GM19324 (cell line): ENCODE results near the gene RHOH.
"Not testable (repeated sequence)": the region's sequence is repeated elsewhere in the genome, so short reads cannot be mapped to it uniquely, and the experiment has no call there.

ENCODE experiments used
- ATAC-seq: cut with Tn5 transposase; IDR thresholded peaks from one replicate; pipeline ENCODE4 v1.9.1; 2021; ENCODE audit warnings: mild to moderate bottlenecking, moderate library complexity; ENCODE audit not compliant: unreplicated experiment, low FRiP score

Gene RHOH

DNA sequence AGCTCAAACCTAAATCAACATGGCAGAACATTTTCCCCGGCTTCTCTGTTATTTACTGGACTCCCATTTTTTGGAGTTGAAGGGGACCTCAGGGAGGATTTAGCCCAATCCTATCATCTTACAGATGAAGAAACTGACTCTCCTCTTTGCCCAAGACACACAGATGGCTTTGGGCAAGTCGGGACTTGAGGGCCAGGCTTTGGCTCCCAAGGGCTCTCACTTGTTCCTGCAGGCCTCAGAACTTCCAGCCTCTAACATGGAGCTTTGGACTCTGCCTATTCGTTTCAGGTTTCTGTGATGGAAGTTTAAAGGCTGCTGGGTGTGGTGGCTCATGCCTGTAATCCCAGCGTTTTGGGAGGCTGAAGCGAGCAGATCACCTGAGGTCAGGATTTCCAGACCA lies 59.5 kb downstream of the RHOH start:
- ATAC-seq = no peak

DNA sequence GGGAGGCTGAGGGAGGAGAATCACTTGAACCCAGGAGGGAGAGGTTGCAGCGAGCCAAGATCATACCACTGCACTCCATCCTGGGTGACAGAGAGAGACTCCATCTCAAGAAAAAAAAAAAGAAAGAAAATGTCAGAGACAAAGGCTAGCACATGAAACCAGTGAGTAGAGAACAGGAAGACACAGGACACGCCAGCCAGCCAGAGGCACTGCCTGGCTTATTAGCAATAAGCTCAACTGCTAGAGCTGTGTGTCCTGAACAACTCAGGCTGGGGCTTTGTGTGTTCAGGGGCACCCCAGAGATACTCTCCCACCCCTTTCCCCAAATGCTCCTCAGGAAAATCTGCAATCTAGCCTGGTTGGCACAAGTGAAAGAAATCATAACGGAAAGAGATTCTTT lies 60.0 kb downstream of the RHOH start:
- no peak for ATAC-seq

DNA sequence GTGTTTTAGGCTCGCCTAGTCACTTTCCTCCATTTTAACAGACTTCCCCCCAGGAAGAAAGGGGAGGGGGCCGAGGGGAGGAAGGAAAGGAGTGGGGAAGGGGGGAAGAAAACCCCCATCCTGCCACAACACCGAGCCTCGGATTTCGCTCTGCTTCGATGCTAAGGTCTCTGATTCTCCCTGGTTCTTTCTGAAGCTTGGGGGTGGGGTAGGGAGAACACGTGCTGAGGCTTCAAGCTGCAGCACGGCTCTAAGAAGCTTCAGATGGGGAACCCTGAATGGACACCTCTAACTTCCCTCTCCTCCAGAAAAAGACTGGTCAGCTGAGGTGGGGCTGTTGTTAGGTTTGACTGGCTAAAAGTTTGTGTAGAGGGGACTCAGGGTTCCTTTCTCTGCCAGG lies 61.8 kb downstream of the RHOH start:
- no peak for ATAC-seq

DNA sequence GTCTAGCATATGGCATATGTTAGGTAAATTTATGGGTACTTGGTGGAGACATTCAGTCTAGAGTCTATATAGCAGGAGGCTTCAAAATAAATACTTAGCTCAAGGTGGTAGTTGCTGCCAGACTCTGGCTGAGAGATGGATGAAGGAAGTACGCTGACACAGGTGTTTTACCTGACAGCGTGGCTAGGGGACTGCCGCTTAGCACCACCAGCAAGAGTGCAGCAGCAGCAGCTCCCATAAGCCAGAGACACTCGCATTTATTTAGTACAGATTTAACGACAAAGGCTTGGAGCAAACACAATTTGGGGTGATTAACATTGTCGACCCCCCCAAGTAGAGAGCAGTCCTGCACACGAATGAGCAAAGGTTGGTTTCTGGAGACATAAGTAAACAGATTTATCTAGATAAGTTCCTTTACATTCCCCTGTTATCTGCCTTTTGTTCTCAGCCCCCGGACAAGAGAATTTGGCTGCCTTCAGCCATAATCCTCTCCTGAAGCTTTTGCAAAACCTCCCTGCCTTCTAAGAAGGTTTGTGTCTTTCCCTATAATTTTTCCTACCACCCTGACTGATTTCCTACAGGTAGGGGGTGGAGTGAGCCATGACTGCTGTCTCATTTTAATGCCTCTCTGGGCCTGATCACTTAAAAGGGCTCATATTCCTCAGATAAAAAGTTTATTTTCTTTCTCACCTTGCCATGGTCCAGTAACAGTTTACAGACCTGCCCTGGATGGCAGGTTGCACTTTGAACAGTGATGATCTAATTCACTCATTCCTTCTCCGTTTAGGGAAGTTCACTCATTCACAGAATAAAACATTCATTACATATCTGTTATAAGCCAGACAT lies 64.6 kb downstream of the RHOH start:
- ATAC-seq = no peak

DNA sequence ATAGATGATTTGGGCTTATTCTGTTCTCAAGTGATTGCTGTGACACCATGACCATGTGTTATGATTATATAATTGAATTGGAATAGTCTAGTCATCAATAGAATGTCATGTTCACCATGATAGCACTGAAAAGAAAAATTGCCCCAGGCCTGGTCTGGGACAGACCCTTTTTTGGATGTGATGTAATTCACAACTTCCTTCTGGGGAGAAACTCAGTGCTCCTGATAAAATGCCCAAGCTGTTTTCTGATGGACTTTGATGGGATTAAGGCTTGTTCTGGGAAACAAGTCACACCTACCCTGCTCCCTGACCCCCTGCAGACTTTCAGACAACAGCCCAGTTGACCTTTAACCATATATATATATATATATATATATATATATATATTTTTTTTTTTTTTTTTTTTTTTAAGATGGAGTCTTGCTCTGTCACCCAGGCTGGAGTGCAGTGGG lies 65.3 kb downstream of the RHOH start:
- no peak for ATAC-seq

DNA sequence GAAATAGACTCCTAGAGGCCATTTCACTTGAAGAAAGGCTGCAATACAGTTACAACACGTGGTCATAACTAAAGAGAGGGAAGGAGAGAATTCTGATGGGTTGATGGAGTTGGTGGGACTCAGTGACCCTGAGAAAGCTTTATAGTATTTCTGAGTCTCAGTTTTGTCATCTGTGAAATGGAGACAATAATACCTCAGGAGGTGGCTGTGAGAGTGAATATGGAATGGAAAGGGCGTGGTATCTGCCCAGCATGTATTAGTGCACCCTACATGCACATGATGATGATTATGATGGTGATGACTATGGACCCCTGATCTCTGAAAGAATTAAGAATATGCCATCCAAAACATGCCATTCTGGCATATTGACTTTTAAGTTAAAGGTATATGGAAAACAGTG lies 66.0 kb downstream of the RHOH start:
- ATAC-seq = no peak

DNA sequence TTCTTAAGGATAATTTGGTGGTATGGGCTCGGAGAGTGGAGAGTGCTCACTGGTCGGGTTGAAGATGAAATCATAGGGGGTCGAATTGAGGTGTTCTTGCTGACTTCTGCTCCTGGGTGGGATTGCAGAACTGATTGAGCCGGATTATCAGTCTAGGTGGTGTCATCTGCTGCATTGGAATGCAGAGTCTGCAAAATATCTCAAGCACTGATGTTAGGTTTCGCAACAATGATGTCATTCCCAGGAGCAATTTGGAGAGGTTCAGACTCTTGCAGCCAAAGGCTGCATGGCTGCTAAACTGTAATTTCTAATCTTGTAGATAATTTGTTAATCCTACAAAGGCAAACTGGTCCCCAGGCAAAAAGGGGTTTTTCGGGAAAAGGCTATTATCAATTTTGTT lies 67.7 kb downstream of the RHOH start:
- no peak for ATAC-seq

DNA sequence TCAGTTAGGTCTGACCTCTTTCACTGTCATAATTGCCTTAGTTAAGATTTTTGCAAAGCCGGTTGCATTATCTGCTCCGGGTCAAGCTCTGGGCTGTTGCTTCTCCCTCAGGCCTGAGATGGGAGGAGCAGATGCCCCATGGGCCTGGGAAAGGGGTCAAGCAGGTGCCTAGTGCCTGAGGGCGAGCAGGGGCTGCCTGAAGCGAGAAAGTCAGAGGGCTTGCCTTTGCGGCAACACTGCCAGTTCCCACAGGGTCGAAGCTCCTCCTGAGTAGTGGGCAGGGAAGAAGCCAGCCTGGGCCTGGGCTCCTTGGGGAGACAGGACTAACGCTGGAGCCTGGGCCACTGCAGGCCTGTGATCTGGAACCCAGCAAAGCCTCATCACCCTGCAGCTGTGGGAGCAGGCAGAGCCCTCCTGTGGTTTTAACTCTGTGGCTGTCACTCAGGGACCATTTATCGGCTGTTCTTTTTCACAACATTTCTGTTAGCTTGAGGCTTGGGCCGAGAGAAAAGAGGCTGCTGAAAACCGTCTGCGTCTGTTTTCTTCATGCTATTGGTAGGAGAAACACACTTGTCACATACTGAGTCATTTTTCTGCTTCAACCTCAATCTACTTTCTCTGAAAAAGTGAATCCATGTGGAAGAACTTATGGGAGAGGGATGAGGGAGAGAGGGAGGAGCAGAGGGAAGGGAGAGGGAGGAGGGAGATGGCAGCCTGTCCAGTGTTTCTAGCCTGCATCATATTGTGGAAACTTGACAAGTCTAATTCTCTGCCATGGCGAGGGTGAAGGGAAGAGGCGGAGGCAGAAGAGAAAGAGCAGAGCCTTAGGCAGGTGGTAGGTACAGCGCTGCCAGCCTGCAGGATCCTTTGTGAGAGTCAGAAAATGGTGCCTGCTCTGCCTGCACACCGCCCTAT lies 68.4 kb downstream of the RHOH start:
- no peak for ATAC-seq

DNA sequence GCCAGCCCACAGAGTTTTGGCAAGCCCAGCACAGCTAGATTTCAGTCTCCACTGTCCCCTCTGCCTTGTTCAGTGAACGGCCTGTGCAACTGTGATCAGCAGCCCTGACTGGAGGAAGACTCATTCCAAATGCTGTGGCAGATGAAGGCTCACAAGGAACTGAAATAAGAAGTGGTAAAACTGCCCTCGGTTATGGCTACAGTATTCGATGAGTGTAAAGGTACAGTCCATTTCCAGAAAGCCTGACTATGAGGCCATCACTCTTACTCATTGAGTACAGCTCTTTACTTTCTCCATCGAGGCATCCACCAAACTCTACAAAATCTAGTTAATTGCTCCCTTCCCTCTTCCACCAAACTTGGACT lies 69.1 kb downstream of the RHOH start:
- ATAC-seq = no peak

DNA sequence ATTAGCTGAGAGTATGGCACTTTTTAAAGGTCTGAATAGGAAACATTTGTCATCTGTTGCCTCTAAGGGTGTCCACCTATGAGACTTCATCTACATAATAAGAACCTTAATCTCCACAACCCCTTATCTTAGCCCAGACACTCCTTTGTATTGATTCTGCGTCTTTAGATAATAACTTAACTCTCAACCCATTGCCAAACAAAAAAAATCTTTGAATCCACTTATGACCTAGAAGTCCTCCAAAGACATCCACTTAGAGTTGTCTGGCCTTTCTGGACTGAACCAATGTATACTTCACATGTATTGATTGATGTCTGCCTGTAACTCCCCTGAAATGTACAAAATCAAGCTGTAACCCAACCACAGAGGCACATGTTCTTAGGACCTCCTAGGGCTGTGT lies 72.3 kb downstream of the RHOH start:
- ATAC-seq = no peak

DNA sequence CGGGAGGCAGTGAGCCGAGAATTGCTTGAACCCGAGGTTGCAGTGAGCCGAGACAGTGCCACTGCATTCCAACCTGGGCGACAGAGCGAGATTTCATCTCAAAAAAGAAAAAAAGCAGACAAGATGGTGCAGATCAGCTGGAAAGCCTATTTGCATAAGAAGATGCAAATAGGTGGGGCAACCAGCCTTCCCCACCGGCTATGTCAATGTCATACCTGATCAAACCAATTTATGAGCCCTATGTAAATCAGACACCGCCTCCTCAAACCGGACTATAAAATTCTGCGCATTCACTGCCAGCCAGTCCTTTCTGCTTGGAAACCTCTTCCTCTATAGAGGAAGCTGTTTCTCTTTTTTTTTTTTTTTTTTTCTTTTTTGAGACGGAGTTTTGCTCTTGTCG lies 73.8 kb downstream of the RHOH start:
- ATAC-seq = no peak

DNA sequence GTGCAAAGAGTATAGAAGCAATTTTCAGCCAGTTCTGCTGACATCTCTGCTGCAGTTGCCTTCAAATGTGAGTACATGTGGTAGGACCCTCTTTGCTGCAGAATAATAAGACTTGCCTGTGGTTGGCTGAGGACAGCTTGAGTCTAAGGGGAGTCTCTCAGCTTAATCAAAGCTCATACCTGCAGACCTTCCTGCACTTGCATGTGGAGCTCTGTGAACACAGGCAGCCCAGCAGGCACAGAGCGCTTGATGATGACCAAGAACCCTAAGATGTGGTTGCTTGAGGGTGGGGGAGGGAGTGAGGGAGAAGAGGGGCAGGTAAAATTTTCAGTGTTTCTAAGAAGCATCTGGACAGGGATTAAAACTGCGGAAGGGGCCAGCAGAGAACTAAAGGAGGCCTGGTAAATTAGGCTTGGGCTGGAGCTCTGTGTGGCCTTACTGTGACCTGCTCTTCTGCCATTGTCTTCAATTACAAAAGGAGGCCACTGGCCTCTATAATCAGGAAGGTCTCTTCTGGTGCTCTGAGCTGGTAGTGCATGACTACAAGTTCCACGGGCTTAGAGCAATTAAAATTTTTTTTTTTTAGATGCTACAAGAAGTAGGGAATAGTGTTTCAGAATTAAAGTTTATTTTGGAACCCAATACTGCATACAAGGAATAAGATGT lies 78.4 kb downstream of the RHOH start:
- no peak for ATAC-seq

DNA sequence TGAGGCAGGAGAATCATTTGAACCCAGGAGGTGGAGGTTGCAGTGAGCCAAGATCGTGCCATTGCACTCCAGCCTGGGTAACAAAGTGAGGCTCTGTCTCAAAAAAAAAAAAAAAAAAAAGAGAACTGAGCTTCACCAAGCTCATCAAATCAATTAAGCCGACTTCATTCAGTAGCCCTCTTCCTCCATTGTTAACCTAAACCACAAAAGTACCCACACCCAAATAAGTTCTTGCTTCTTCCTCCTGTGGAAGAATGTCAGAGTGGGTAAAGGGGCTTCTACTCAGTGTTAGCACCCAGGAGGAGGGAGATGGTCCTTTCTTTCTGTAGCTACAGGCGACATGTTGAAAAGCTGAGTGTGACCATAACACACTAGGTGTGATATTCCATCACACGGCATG lies 79.7 kb downstream of the RHOH start:
- no peak for ATAC-seq

DNA sequence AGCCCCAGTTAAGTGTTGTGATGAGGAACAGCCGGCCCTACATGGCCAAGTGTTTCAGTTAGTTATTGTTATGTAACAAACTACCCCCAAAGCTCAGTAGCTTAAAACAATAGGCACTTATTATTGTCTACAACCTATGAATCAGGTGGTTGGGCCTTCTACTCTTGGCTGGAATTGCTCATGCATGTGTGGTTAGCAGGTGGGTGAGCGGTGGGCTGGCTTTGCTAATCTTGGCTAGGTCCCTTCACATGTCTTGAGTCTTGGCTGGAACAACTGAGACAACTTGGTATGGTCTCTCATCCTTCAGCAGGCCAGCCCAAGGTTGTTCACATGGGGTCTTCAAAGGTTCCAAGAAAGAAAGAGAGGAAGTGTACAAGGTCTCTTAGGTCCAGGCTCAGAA lies 83.8 kb downstream of the RHOH start:
- ATAC-seq = no peak

DNA sequence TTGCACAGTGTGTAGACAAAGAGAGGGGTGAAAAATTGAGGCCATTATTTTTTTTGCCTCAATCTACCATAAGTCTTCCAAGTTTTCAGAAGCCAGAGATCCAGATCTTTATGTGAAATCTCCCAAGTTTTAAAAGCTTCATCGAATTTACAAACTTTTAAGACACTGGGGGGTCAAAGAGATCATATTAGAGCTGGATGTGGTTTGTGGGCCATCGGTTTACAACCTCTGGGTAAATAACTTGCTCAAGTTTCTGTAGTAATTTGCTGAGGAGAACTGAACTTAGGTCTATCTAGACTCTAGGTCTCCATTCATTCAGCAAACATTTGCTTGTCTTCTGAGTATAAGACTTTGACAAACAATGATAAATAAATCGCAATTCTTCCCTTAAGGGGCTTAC lies 84.3 kb downstream of the RHOH start:
- no peak for ATAC-seq

DNA sequence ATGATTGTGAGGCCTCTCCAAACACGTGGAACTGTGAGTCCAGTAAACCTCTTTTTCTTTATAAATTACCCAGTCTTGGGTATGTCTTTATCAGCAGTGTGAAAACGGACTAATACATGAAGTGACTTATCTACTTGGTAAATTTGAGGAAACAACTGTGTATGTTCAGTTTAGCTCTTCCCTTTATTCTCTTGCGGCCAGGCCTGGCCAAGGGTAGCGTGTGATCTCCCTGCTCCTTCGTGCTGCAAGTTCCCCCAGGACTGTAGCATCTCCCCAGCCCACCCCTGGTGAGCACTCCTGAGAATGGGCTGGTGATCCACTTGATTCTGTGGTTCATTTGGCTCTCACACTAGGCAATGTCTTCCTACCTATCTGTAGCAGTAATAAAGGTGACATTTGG lies 85.1 kb downstream of the RHOH start:
- no peak for ATAC-seq

DNA sequence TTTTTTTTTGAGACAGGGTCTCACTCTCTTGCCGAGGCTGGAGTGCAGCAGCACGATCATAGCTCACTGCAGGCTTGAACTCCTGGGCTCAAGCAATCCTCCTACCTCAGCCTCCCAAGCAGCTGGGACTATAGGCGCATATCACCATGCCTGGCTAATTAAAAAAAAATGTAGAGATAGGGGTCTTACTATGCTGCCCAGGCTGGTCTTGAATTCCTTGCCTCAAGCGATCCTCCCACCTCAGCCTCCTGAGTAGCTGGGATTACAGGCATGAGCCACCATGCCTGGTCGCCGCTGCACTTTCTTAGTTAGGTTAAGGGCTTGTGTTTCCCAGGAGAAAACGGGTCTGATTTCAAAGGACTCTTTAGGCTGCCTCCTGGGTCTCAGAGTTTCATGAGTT lies 86.0 kb downstream of the RHOH start:
- not testable (repeated sequence) for ATAC-seq

DNA sequence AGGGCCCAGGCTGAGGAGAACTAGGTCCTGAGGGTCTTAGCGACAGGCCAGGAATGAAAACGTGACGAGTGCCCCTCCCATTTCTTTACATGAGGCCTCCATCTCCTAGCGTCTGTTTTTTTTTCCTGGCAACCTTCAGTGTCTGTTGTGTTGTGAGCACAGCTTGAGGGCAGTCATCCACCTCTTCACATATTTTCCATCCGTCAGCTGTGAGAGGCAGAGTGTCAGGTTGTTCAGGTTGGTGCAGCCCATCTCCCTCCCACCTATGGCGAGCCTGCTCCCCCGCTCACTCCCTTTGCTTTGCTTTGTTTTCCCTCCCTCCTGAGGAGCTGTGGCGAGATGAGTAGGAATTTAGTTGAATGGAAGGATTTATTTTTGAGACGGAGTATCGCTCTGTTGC lies 86.6 kb downstream of the RHOH start:
- ATAC-seq = no peak

DNA sequence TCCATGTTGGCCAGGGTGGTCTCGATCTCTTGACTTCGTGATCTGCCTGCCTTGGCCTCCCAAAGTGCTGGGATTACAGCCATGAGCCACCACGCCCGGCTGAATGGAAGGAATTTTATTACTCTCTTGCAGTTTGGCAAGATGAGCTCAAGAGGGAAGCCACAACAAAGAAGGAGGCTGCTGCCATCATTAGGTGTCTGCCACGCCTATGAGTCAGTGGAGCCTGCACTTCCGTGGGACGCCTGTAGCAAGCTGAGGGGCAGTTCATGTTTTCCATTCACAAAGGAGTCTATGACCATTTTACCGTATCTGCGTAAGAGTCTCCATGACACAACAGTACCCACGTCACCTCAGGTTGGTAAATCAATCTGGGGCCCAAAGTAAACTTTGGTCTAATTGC lies 87.1 kb downstream of the RHOH start:
- ATAC-seq = no peak

DNA sequence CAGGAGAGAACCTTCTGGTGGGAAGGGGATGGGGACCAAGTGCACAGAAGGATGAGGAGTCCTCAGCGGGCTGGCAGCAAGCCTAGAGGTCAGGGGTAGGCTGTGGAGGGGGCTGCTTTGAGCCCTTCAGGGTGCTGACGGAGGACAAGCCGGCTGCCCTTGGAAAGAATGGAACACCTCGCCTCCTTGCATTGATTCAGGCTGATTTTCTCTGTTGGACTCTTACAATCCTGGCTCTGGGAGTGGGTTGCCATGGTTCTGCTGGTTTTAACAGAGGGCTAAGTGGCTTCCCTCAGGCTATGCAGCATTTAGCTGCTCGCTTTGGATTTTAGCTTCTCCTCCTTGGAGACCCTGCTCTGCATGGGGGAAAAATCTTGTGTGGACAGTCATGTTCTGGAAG lies 88.9 kb downstream of the RHOH start:
- no peak for ATAC-seq

DNA sequence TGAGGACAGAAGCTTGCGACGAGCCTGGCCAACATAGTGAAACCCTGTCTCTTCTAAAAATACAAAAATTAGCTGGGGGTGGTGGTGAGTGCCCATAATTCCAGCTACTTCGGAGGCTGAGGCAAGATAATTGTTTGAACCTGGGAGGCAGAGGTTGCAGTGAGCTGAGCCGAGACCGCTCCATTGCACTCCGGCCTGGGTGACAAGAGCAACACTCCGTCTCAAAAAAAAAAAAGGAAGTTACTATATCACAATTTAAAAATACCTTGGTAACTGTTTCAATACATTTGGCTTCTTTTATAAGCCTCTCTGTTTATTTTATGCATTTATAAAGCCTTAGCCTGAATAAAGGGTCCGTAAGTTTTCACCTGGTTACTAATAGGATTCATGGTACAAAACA lies 91.7 kb downstream of the RHOH start:
- ATAC-seq = no peak
